Right lobe of liver (tissue), 4 donors: ENCODE results near the gene RPS6KL1.

ENCODE experiments used
- POLR2A ChIP-seq: fragments of 450-650 bp; IDR thresholded peaks from one replicate; pipeline ENCODE4 v1.6.1; 2017; ENCODE audit warnings: antibody characterized with exemption, mild to moderate bottlenecking
- TF ChIP-seq, protein P1 (sequence below), 4 donors: fragments of 200-600 bp in 3 of 4; fragments of 450-650 bp in 1 of 4; IDR thresholded peaks; one replicate each; pipeline versions ENCODE4 v1.5.1 to v1.8.0; 2016 to 2022; ENCODE audit warnings: antibody characterized with exemption in 4 of 4, mild to moderate bottlenecking in 2 of 4
- donor health status: DM: no; HTN: no; CAD: no.
- donor health status: DM: no; HTN: no; CAD: no.
- donor health status: DM: no; HTN: yes; CAD: no.

DNA sequence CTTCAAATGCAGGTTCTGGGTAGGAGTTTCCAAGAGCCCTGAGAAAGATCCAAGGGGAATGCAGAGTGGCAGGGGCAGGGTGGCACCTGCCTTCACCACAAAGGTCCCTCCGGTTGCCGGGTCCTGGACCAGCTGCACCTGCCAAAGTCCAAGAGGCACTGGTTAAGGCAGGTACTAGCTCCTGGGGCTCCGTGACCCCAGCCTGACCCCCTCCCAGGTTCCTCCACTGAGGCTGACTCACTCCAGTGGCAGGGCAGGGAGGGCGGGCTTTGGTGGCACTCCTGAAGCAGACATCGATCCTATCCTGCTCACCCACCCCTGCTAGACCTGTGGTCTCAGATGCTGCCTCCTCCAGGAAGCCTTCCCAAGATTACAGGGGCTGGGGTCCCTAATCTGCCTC lies 11.4 kb downstream of the RPS6KL1 start:
- TF ChIP-seq, protein P1, sequence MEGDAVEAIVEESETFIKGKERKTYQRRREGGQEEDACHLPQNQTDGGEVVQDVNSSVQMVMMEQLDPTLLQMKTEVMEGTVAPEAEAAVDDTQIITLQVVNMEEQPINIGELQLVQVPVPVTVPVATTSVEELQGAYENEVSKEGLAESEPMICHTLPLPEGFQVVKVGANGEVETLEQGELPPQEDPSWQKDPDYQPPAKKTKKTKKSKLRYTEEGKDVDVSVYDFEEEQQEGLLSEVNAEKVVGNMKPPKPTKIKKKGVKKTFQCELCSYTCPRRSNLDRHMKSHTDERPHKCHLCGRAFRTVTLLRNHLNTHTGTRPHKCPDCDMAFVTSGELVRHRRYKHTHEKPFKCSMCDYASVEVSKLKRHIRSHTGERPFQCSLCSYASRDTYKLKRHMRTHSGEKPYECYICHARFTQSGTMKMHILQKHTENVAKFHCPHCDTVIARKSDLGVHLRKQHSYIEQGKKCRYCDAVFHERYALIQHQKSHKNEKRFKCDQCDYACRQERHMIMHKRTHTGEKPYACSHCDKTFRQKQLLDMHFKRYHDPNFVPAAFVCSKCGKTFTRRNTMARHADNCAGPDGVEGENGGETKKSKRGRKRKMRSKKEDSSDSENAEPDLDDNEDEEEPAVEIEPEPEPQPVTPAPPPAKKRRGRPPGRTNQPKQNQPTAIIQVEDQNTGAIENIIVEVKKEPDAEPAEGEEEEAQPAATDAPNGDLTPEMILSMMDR (IDR thresholded peaks at IDR 0.05) = no peak
- no peak for TF ChIP-seq POLR2A
